GM12873 (cell line): ENCODE data around the gene ICAM1.

Experiments
- CTCF ChIP-seq: IDR thresholded peaks from 2 replicates; pipeline ENCODE4 v1.5.1; 2012; ENCODE audit warnings: low read depth, mild to moderate bottlenecking, moderate library complexity, low read length, control low read depth; ENCODE audit not compliant: insufficient read depth; ENCODE audit errors: missing control alignments

The ICAM1 gene

GRCh38 chr19:10270616-10271394 is at the start of gene ICAM1:
Gene ICAM1, plus strand, starts transcription at chr19:10271120. Its CDS starts 40 bp downstream, at chr19:10271160.
- TF ChIP-seq CTCF, result peak; percentile 38

GRCh38 chr19:10222201-10222890 is 48.6 kb upstream of the ICAM1 start:
- TF ChIP-seq CTCF, result no peak

GRCh38 chr19:10223488-10224213 is 47.3 kb upstream of the ICAM1 start:
- no peak for TF ChIP-seq CTCF

GRCh38 chr19:10224337-10224736 is 46.6 kb upstream of the ICAM1 start:
- TF ChIP-seq CTCF, result no peak

GRCh38 chr19:10226021-10226375 is 44.9 kb upstream of the ICAM1 start:
- TF ChIP-seq CTCF, result no peak

GRCh38 chr19:10226376-10227025 is 44.4 kb upstream of the ICAM1 start:
- no peak for TF ChIP-seq CTCF
